NCI-H2029 (cell line): ENCODE results near the gene GRM4.

Experiments
- DNase-seq: peaks from one replicate; lab custom pipeline; 2025; lab: John Stamatoyannopoulos, UW

GRM4 gene

DNA sequence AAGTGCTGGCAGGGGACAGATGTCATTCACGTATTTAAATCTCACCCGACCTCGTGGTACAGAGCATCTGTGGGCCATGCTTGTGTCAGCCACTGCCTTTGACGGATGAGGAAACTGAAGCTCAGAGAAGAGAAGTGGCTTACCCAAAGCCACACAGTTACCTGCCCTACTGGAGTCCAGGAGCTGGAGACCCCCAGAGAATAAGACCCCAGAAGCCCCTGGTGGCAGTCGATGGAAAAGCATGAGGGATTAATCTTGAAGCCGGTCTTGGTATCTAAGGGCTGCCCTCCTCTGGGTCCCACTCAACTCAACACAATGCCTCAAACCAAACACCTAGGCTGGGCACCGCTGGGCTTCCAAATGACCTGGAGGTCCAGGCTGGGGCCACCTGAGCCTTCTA, 83.1 kb downstream of the GRM4 start:
- DNase-seq = no peak

GRCh38 chr6:34062156-34062555, 83.7 kb downstream of the GRM4 start:
- DNase-seq = no peak

GRCh38 chr6:34061348-34061747, 84.5 kb downstream of the GRM4 start:
- DNase-seq = no peak

DNA sequence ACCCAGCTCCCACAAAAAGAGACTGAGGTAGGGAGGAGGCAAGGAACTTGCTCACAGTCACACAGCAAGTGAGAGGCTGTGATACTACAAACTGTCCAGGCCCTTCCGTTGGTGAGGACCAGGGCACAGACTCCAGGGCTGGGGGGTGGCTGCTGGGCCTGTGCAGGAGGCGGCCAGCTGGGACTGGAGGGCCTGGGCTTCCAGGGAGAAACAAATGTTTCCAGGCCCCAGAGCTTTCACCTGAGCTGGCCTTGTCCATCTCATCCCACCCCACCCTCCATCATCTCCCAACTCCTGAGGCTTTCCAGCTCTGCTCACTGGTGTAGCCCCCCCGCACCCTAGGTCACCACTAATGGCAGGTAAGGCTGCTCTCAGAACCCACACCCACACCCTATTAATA, 86.0 kb downstream of the GRM4 start:
- no peak for DNase-seq

DNA sequence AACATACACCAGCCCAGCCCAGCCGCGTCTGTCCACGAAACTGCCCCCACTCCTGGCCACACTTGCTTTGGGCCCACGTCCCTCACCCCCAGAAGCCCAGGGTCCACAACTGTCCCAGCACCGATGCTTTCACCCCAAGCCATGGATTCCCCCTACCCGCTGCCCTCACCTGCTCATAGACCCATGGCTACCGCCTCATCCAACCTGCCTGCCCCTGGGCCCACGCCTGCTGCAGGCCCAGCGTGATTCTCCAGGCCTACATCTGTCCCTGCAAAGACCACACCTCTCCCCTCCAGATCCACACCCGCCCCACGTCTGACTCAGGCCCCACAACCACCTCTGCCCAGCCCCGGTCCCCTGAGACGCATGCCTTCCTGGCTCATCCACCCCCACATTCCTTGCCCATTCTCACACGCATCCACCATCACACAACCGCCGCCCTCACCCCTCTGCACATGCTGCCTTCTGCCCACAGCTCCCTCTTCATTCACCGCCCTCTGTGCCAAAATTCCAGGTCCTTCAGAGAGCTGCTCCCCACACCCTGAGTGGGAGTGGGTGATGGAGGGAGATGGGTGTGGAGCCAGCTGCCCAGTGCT, 86.7 kb downstream of the GRM4 start:
- no peak for DNase-seq

DNA sequence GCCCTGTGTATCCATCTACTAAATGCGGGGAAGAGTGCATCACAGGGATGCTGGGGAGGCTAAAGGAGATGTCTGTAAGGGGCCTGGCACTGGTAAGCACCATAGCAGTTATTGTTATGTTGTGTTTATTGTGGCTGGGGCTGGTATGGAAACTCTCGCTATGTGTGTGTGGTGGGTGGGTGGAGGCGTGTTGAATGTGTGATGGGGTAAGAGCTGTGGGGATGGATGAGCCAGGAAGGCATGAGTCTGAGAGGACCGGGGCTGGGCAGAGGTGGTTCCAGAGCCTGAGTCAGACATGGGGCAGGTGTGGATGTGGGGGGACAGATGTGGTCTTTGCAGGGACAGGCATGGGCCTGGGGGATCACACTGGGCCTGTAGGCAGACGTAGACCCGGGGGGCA, 88.1 kb downstream of the GRM4 start:
- DNase-seq = no peak

DNA sequence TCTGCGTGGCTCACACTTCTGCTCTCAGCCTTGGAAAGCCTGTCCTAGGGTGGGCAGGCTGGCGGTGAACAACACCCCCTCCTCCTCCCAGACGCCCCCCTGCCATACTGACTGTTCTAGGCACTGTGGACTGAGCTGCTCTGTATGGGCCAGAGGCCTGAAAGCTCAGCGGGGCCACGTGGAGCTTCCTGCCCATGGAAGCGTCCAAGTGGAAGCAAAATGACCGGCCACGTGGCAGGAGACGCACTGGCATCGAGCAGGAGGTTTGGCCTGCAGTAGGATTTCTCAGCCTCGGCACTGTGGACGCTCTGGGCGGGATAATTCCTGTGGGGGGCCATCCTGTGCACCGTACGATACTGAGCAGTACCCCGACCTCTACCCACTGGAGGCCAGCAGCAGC, 88.7 kb downstream of the GRM4 start:
- no peak for DNase-seq

- no peak for DNase-seq
Measured at GRCh38 chr6:34056305-34057108, 89.4 kb downstream of the GRM4 start.

DNA sequence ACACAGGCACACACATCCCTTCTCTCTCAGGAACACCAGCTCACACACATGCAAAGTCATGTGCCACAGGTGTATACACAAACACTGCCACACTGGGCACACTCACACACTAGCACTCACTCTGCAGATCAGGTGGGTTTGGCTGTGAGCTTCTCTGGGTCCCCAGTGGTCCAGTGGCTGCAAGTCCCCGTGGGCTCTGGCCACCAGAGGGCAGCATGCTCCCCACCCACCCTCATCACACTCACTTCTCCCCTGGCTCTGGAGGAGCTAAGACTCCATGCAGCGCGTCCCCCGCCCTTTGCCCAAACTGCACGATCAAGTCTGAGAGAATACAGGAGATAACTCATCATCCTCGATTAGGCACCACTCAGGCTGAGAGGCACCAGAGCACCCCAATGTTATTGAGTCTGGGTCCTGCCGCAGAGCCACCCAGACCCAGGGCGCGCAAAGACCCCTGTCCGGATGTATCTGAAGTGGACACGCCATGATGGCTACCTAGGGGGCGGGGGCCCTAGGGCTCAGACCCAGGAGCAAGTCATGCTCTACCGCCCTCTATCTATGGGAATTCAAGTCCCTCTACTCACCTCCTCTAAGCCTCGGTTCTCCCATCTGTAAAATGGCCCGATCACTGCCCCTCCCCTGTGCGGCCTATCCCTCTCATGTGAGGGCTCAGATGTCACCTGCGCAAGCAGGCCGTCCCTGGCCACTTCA, 90.5 kb downstream of the GRM4 start:
- DNase-seq = peak; percentile 60

DNA sequence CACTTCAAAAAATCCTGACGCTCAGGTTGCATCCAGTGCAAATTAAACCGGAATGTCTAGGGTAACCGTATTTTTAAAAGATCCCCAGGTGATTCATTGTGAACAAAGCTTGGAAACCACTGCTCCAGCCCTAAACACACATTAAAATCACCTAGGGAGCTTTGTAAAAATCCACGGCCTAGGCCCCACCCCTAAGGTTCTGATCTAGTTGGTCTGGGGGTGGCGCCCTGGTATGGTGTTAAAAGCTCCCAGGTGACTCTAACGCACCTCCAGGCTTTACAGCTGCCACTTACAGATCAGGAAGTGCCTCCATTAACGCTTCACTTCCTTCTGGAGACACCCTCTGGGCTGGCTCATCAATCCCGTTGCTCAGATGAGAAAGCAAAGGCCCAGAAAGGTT, 92.2 kb downstream of the GRM4 start:
- peak; percentile 80 for DNase-seq

DNA sequence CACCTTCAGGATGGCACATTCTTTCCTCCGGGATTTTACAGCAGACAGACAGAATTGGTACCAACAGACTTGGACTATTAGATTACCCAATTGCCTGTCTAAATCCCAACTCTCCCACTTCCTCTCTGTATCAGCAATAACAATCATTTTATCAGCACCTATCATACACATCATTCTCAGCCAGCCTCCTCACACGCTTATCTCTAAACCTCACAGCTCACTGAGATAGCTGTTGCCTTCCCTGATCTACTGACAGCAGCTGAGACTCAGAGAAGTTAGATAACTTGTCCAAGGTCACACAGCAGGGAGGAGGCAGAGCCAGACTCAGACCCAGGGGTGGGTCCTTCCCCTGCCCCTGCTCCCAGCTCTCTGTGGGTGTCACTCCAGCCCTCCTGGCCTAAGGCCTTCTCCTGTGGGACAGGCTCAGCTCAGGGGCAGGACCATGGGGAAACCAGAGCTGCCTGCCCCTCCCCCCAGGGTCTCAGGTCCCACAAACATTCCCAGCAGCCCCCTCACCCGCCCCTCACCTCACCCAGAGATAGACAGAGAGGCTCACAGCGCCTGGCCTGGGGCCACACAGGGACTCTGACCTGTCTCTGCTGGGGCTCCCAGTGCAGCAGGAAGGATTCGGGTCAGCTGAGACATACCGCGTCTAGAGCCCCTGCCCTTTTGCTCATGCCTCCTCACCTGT, 92.8 kb downstream of the GRM4 start:
- DNase-seq = no peak

DNA sequence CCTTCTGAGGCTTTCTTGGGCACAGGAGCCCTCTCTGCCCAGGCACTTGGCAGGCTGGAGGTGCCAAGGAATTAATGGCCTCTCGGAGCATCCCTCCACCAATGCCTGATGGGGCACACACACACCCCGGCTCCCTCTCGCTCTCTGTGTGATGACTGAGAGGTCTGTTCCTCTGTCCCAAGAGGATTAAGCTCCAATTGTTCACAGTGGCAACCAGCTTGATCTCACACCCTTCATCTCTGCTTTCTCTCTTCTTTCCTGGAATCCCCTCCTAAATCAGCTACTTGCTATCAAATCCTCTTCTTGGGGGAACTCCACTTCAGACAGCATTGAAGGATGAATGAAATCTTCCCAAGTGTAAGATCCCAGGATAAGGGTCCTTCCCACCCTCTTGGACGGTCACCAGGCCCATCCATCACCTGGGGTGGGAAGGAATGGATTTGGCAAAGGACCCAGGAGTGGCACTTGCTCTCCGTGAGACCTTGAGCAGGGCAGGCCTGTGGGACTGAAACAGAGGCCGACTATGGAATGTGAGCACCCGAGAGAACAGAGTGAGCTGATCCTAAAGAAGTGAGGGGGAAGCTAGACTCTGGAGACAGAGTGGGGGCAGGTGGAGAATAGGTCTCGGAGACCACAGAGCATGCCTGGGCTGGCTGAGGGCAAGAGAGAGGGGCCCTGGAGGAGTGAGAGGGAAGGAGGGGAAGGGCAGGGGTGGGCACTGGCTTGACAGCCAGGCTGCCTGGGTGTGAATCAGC, 93.6 kb downstream of the GRM4 start:
- DNase-seq = no peak

DNA sequence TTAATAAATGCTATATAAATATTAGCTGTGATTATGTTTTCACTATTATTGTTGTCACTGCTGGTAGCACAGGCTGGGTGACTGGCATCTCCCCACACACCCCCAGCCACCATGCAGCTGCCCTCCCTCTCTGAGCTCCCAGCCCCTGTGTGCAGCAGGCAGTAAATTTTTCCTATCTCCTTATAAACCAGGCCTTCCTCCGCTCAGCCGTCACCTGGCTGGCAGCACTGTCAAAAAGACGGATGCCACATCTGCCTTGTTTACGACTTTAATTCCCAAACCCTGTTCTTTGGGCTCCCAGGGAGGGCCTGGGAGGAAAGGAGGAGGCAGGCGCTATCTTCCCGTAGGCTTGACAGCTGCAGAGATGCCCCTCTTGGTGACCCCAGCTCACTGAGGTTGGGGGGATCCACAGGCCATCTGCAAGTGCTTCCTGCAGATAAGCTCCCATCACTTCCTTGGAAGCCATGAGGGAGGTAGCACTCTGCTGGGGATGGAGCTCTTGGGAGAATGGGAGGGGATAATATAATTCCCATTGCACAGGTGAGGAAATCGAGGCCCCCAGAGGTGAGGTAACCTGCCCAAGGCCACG, 94.5 kb downstream of the GRM4 start:
- no peak for DNase-seq

GRCh38 chr6:34050691-34051090, 95.2 kb downstream of the GRM4 start:
- DNase-seq = no peak

GRCh38 chr6:34049395-34050342, 96.2 kb downstream of the GRM4 start:
- no peak for DNase-seq

- DNase-seq = no peak
Measured at GRCh38 chr6:34047913-34048867, 97.7 kb downstream of the GRM4 start.

GRCh38 chr6:34046617-34047016, 99.3 kb downstream of the GRM4 start:
- no peak for DNase-seq

DNA sequence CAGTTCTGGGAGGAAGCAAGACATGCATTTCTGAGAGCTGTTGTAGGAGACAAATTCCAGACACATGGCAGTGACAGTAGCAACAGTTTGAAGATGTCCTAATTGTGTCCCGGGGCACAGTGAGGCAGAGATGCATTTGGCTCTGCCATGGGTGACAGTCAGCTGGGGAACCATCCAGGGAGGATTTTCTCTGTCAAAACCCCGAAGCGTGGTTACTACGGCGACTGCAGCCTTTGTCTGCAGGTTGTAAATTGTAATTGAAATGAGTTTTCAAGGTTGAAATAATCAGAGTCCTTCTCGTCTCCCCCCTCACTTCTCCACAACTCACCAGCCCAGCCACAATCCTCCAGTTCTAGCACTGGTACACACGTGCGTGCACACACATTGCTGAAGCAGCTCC, 100.1 kb downstream of the GRM4 start:
- DNase-seq = no peak

GRCh38 chr6:34044945-34045595, 100.8 kb downstream of the GRM4 start:
- DNase-seq = no peak
